Stimulated activated CD4-positive, alpha-beta T cell treated with anti-CD3 and anti-CD28 coated beads, Interleukin-15, amount 100 ng/mL, for 1 hour (primary cell): ENCODE data around the gene PIP4K2C.
"Not testable (repeated sequence)": the region's sequence is repeated elsewhere in the genome, so short reads cannot be mapped to it uniquely, and the experiment has no call there.

Experiments
- DNase-seq, 2 donors: peaks; one replicate each; pipeline ENCODE4 v3.0.0-alpha.2; 2020; ENCODE audit warnings: low read depth in 1 of 2, low spot score in 1 of 2

Gene PIP4K2C

DNA sequence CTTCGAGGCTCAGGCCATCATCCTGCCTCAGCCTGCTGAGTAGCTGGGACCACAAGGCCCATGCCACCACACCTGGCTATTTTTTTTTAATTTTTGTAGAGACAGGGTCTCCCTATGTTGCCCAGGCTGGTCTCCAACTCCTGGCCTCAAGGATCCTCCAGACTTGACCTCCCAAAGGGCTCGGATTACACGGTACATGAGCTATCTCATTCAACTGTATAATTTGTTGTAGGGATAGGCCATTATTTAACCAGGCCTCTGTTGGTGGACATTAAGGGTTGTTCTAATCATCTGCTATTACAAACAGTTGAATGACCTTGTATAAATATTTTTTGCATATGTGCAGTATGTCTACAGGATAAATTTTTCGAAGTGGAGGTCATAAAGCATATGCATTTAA is 32.1 kb upstream of the PIP4K2C start:
- DNase-seq = no peak

DNA sequence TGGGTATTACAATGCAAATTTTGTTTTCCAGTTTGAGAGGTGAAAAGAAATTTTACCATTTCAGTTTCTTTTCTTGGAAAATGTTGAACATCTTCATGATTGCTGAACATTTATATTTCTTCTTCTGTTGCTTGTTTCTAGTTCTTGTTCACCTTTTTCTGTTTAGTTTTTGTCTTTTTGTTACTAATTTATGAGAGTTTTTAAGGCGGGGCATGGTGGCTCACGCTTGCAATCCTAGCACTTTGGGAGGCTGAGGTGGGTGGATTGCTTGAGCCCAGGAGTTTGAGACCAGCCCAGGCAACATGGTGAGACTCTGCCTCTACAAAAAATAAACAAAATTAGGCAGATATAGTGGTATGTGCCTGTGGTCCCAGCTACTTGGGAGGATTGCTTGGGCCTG is 30.5 kb upstream of the PIP4K2C start:
- no peak for DNase-seq

DNA sequence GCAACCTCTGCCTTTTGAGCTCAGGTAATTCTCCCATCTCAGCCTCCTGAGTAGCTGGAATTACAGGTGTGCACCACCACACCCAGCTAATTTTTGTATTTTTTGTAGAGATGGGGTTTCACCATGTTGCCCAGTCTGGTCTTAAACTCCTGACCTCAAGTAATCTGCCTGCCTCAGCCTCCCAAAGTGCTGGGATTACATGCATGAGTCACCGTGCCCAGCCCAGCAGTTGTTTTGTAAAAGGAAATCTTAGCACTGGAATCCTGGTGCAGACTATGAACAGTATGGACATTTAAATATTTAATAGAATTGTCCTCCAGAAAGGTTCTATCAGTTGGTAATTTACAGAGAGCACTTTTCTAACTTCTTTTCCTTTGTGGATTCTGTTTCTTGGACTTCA is 29.9 kb upstream of the PIP4K2C start:
- not testable (repeated sequence) for DNase-seq

DNA sequence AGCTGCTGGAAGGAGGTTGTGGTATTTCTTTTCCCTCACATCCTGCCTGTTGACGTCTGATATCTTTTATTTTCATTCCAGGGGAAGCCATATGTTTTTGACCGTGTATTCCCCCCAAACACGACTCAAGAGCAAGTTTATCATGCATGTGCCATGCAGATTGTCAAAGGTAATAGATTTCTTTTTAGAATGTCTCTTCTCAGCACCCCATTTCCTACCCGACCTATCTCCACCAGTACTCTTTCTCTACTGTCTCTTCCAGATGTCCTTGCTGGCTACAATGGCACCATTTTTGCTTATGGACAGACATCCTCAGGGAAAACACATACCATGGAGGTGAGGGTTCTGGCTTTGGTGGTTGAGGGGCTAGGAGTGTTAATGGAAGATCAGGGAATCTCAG is 27.6 kb upstream of the PIP4K2C start:
- no peak for DNase-seq

DNA sequence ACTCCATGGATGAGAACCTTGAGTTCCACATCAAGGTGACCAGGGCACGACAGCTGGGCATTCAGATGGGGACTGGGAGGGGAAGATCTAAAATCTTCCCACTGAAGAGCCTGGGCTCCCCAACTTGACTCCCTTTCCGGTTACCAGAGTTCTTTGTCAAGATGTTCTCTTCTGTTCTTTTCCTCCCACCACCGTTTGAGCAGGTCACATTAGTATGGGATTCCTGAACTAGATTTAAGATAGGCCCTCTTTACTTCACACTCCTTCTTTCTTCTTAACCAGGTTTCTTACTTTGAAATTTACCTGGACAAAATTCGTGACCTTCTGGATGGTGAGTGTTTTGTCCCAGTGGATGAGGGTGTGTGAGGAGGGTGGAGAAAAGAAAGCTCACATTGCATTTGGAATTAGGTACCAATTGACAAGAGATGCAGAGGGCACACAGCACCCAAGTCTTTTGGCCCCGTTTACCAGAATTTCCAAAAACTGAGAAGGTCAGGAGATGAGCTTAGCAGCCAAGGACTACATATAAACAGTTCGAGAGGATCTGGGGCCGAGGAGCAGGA is 26.7 kb upstream of the PIP4K2C start:
- DNase-seq = no peak

- no peak for DNase-seq
These were observed 22.2 kb upstream of the PIP4K2C start for GRCh38 chr12:57568838-57569237.

DNA sequence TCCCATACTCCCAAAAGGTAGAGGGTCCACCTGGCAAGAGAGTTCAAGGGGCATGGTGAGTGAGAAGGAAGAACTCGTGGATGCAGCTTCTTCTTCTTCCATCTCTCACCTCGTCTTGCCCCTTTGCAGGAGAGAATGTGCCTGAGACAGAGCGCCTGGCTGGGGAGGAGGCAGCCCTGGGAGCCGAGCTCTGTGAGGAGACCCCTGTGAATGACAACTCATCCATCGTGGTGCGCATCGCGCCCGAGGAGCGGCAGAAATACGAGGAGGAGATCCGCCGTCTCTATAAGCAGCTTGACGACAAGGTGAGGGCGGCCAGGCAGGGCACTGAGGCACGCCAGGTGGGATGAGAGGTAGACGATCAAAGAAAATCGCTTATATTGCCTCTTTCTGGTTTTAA is 21.1 kb upstream of the PIP4K2C start:
- no peak for DNase-seq

- not testable (repeated sequence) for DNase-seq
These were observed 20.6 kb upstream of the PIP4K2C start for GRCh38 chr12:57570438-57570837.

DNA sequence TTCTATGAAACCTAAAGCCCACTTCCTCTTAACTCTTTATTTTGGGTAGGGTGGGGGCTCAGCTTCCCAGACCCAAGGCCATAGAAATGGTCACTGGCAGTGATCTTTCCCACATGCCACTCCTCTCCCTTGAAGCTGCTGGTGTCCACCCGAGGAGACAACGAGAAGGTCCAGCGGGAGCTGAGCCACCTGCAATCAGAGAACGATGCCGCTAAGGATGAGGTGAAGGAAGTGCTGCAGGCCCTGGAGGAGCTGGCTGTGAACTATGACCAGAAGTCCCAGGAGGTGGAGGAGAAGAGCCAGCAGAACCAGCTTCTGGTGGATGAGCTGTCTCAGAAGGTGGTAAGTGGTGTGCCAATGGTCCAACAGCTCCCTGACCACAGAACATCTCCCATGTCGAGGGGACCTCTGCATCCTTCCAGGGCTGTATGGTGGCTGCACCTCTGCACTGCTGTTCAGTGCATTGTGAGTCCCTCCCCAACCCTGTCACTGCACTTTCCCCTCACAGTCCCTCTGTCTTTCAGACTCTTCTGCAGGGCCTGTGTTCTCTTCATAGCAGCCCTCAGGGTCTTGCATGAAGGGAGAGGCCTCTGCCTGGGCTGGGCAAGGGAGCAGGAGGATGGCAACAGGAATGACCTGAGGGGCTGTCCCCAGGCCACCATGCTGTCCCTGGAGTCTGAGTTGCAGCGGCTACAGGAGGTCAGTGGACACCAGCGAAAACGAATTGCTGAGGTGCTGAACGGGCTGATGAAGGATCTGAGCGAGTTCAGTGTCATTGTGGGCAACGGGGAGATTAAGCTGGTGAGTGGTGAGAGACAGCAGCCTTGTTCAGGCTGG is 18.8 kb upstream of the PIP4K2C start:
- DNase-seq = no peak

GRCh38 chr12:57574795-57575194 is 16.2 kb upstream of the PIP4K2C start:
- no peak for DNase-seq

DNA sequence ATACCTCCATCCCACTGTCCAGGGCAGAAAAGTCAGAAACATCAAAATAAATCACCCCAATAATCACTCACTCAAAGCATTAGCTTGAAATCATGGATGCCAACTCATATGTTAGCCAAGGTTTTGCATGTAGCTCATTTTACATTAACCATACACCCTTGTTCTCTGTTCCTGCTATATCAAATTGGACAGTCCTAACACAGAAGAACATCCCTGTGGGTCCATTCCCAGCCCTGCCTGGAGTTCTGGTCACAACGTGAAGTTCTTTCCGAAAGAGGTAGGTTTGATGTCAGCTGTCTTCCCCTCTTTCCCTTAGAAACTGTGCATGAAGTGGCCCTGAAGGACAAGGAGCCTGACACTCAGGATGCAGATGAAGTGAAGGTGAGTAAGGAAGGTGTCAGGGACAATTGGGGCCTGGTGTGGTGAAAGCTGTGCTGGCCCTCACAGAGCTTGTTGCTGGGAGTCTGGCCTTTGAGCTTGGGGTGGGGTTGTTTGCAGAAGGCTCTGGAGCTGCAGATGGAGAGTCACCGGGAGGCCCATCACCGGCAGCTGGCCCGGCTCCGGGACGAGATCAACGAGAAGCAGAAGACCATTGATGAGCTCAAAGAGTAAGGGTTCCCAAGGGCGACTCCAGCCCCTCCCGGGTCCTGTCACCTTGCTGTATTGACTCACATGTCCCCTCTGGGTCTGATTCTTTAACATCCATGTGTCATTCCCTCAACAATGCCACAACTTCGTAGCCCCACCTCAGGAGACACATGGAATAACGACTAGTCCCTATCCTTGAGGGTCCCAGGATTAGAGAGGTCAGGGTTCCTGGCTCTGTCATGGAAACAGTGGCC is 15.0 kb upstream of the PIP4K2C start:
- no peak for DNase-seq

DNA sequence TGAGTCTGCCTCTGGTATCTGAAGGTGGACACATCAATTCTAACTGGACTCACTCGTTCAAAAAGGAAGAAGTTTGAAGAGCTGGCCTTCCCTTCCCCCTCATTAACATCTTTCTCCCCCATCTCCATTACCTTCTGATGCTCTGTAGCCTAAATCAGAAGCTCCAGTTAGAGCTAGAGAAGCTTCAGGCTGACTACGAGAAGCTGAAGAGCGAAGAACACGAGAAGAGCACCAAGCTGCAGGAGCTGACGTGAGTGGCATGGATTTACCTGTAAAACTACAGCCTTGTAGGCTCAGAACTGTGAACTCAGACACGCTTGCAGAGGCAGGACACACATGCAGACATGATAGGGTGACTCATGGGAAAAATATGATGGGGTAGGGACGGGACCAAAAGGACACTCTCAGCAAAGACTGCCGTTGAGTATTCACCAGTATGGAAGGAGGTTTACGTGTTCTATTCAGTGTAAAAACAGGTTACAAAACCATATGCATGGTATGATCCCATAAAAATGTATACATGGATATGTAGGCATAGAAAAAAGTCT is 14.3 kb upstream of the PIP4K2C start:
- DNase-seq = no peak

GRCh38 chr12:57577981-57578758 is 12.8 kb upstream of the PIP4K2C start:
- DNase-seq = no peak

DNA sequence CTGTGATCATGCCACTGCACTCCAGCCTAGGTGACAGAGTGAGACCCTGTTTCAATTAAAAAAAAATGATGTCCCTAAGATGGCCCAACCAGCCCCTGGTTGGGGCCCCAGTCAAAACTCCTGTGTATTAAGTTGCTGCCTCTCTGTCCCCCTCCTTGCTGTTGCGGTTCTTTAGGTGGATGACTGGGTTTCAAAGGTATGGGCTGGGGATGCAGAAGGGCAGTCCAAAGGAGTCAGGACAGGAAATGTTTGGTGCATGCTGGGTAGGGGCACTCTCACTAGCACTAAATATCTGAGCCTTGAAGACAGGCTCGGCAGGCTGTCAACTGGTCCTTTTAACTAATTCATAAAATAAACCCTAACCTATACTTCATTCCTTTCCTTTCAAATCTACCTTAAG is 12.0 kb upstream of the PIP4K2C start:
- DNase-seq = no peak

- no peak for DNase-seq
These were observed 11.1 kb upstream of the PIP4K2C start for GRCh38 chr12:57579677-57580465.

DNA sequence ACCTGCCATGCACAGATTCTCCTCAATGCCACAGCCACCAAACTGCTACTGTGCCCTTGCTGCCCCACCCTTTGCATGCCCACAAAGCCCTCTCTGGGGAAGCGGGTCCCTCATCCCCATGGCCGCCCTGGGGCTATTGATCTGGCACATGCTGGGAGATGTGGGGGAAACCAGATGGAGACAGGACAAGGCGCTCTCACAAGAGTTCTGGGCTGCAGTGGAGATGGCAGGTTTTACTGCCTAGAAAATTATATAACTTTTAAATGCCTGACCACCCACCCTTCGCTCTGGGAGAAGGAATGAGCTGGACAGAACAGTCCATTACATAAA is 10.6 kb upstream of the PIP4K2C start:
- DNase-seq = no peak

DNA sequence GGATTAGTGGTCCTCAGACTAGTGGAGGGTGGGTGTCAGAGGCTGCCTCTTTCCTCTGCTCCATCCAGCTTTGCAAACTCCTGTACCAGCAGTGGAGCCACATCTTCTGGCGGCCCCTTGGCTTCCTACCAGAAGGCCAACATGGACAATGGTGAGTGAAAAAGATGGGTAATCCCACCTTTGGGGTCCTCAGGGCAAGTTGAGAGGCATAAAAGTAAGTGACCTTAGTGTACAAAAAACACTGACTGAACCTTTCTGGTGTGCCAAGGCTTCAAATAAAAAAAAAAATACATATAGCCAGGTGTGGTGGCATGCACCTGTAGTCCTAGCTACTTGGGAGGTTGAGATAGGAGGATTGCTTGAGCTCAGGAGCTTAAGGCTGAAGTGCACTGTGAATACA is 9.2 kb upstream of the PIP4K2C start:
- DNase-seq = no peak

GRCh38 chr12:57582440-57582839 is 8.6 kb upstream of the PIP4K2C start:
- DNase-seq = no peak

GRCh38 chr12:57583008-57583831 is 7.8 kb upstream of the PIP4K2C start:
- peak in 1 of 2 donors; percentile 30 for DNase-seq
